Endothelial cell of umbilical vein (primary cell): ENCODE results near the gene TPCN2. TPM values are rescaled to one million over a fixed set of nuclear protein-coding genes. Genes with fewer than 3 reads are reported as not detected.

ENCODE experiments used
- BruUV-seq: library from RNA; stranded (reverse); fragments of 400-500 nt; replicated peaks from 2 replicates; lab custom pipeline; 2021; lab: Mats Ljungman, UMichigan
- CTCF ChIA-PET: fragments of 300-600, 350-600 bp; sonication (Branson Sonifier 250); formaldehyde crosslinking; loops from one replicate; lab custom pipeline; 2021; ENCODE audit warnings: antibody characterized with exemption, inconsistent platforms; lab: Charles Lee
- POLR2A ChIA-PET: fragments of 300-600, 350-600 bp; sonication (Branson Sonifier 250); formaldehyde crosslinking; loops from one replicate; lab custom pipeline; 2021; ENCODE audit warnings: antibody characterized with exemption, inconsistent platforms; lab: Charles Lee
- DNase-seq: peaks from one replicate; pipeline ENCODE4 v3.0.0-alpha.2; 2011; ENCODE audit warnings: low read depth, low spot score
- FAIRE-seq: peaks from 2 replicates; lab custom pipeline; 2011; peaks lifted over from hg19 to GRCh38; lab: Jason Lieb, UNC
- H2AFZ ChIP-seq: 2 replicates; pipeline ENCODE4 v1.6.0; 2012; ENCODE audit warnings: low read depth, low read length, control low read depth, inconsistent platforms
- H3K27ac ChIP-seq: 2 replicates; pipeline ENCODE4 v1.5.1; 2011; ENCODE audit warnings: low read depth, mild to moderate bottlenecking, control low read depth, low read length, moderate library complexity; ENCODE audit not compliant: insufficient read depth
- H3K27me3 ChIP-seq, 2 experiments: 2 replicates each; pipeline versions ENCODE4 v1.6.0 to v1.6.1; 2011; ENCODE audit warnings: low read length in 2 of 2, mixed read lengths in 1 of 2; ENCODE audit not compliant: control insufficient read depth in 2 of 2, insufficient read depth in 2 of 2
- H3K36me3 ChIP-seq, 2 experiments: 2 replicates in 1 of 2; 3 replicates in 1 of 2; pipeline ENCODE4 v1.5.1; 2011; ENCODE audit warnings: low read length in 2 of 2, mild to moderate bottlenecking in 1 of 2, moderate library complexity in 1 of 2; ENCODE audit not compliant: control insufficient read depth in 2 of 2, insufficient read depth in 2 of 2; ENCODE audit errors: extremely low read depth in 1 of 2
- H3K4me1 ChIP-seq: 3 replicates; pipeline ENCODE4 v1.5.1; 2011; ENCODE audit warnings: mild to moderate bottlenecking, low read length; ENCODE audit not compliant: control insufficient read depth, insufficient read depth; ENCODE audit errors: extremely low read depth
- H3K4me2 ChIP-seq: 2 replicates; pipeline ENCODE4 v1.6.1; 2011; ENCODE audit warnings: low read length, control low read depth, mixed read lengths; ENCODE audit not compliant: insufficient read depth
- H3K4me3 ChIP-seq, 3 experiments: fragments of 200-600 bp in 1 of 3; sonication (generic), shearing (Covaris generic) in 1 of 3; replicated peaks in 1 of 3; 2 replicates each; pipeline ENCODE4 v1.5.1; 2011 to 2016; ENCODE audit warnings: control low read depth in 3 of 3, low read length in 3 of 3, mild to moderate bottlenecking in 2 of 3, inconsistent platforms in 1 of 3, low read depth in 1 of 3, moderate library complexity in 1 of 3; ENCODE audit not compliant: insufficient read depth in 1 of 3
- H3K79me2 ChIP-seq: 2 replicates; pipeline ENCODE4 v1.6.0; 2012; ENCODE audit warnings: low read length, inconsistent platforms; ENCODE audit not compliant: control insufficient read depth, insufficient read depth
- H3K9ac ChIP-seq: replicated peaks from 2 replicates; pipeline ENCODE3; 2011; ENCODE audit warnings: low read length, control low read depth; ENCODE audit not compliant: insufficient read depth; ENCODE audit errors: extremely low read depth
- H3K9me1 ChIP-seq: replicated peaks from 3 replicates; pipeline ENCODE4 v1.6.0; 2011; ENCODE audit warnings: mild to moderate bottlenecking, low read length; ENCODE audit not compliant: control insufficient read depth, insufficient read depth; ENCODE audit errors: extremely low read depth
- H3K9me3 ChIP-seq: replicated peaks from 2 replicates; pipeline ENCODE4 v1.5.1; 2012; ENCODE audit warnings: low read length, inconsistent platforms; ENCODE audit not compliant: control insufficient read depth, insufficient read depth
- H4K20me1 ChIP-seq: replicated peaks from 2 replicates; pipeline ENCODE3; 2011; ENCODE audit warnings: mild to moderate bottlenecking, low read length; ENCODE audit not compliant: control insufficient read depth, insufficient read depth; ENCODE audit errors: extremely low read depth
- CTCF ChIP-seq, 2 donors: IDR thresholded peaks; 1 replicate in 1 of 2; 2 replicates in 1 of 2; pipeline ENCODE4 v1.5.1; 2011; ENCODE audit warnings: low read length in 2 of 2, mild to moderate bottlenecking in 2 of 2, moderate library complexity in 2 of 2, control low read depth in 1 of 2, inconsistent platforms in 1 of 2, low read depth in 1 of 2; ENCODE audit not compliant: insufficient read depth in 1 of 2; ENCODE audit errors: extremely low read depth in 1 of 2
- FOS ChIP-seq: IDR thresholded peaks from 2 replicates; pipeline ENCODE4 v1.6.1; 2011; ENCODE audit warnings: mild to moderate bottlenecking, low read length, moderate library complexity, borderline replicate concordance; ENCODE audit not compliant: insufficient read depth
- JUN ChIP-seq: IDR thresholded peaks from 2 replicates; pipeline ENCODE4 v1.6.1; 2011; ENCODE audit warnings: borderline replicate concordance, low read depth; ENCODE audit not compliant: insufficient read length, insufficient read depth
- MAX ChIP-seq: IDR thresholded peaks from 2 replicates; pipeline ENCODE4 v1.6.1; 2011; ENCODE audit not compliant: insufficient read depth, insufficient read length
- MYC ChIP-seq: IDR thresholded peaks from one replicate; pipeline ENCODE4 v1.6.1; 2011; ENCODE audit warnings: mild to moderate bottlenecking, low read depth, low read length
- POLR2A ChIP-seq: IDR thresholded peaks from 2 replicates; pipeline ENCODE4 v1.6.1; 2012; ENCODE audit warnings: low read depth, mild to moderate bottlenecking, control low read depth, low read length
- POLR2AphosphoS5 ChIP-seq: IDR thresholded peaks from 2 replicates; pipeline ENCODE4 v1.6.1; 2012; ENCODE audit warnings: low read depth, mild to moderate bottlenecking, control low read depth, low read length, moderate library complexity; ENCODE audit not compliant: insufficient read depth
- dilution Hi-C: fragments of 300-500 bp; cut with MboI; formaldehyde crosslinking; loops from one replicate; pipeline ENCODE4 v1.15.0; 2019; ENCODE audit warnings: low sequenced_read_pairs; ENCODE audit not compliant: extremely low pct_ligation_motif_present
- intact Hi-C: fragments of 100-400 bp; cut with micrococcal nuclease; formaldehyde crosslinking; loops from one replicate; pipeline ENCODE4 v1.10.0; 2022
- polyA plus RNA-seq, 4 experiments: library from polyadenylated mRNA; depleted of rRNA in 3 of 4; stranded (reverse) in 3 of 4; unstranded in 1 of 4; fragments of >200 nt; gene quantifications; 2 replicates each; pipeline versions ENCODE4 v1.2.1 to v1.2.3, GENCODE V29; 2011 to 2012; ENCODE audit warnings: missing spikeins in 1 of 4
- total RNA-seq: library from RNA; stranded (reverse); gene quantifications from 2 replicates; pipeline ENCODE4 v1.2.3, GENCODE V29; 2021

The TPCN2 gene
- total and polyA plus RNA-seq, 2 donors (not counting 3 experiments of a cell fraction or from before 2014, with no cell fraction given): 10.3 to 13.4 TPM

- dilution Hi-C loops: no loop called here
Observed at GRCh38 chr11:69178819-69179482, 130.2 kb downstream of the TPCN2 start.

GRCh38 chr11:69180226-69180625 lies 131.5 kb downstream of the TPCN2 start:
- Histone ChIP-seq H3K9ac (no peak overlapping the region), H3K4me3 (no peak overlapping the region), H3K9me1 (no peaks in the 10 kb centered on the region), H3K9me3 (no peaks in the 10 kb centered on the region), H3K79me2 (no peaks in the 10 kb centered on the region), H2AFZ (no peak overlapping the region), H3K4me1 (no peaks in the 10 kb centered on the region), H3K36me3 (no peaks in the 10 kb centered on the region), H4K20me1 (no peaks in the 10 kb centered on the region), H3K27ac (no peak overlapping the region), H3K27me3 (peaks cover 0 to 2% of the 10 kb centered on the region in 2 experiments), H3K4me2 (no peak overlapping the region)
- POLR2A ChIA-PET: no interaction called here
- DNase-seq (no peak), FAIRE-seq (no peak)
- dilution Hi-C loops: no loop called here
- intact Hi-C loops: no loop called here
- TF ChIP-seq JUN (no peak), POLR2A (no peak), MYC (no peak), FOS (no peak), POLR2AphosphoS5 (no peak), MAX (no peak), CTCF (IDR thresholded peaks at IDR 0.05; ENCODE audit: extremely low read depth in 1 of 2, insufficient read depth in 1 of 2, low read depth in 1 of 2, low read length in 2 of 2) (no peak)
- CTCF ChIA-PET: no interaction called here
- no TSS peak for BruUV-seq

More at GRCh38 chr11:69178819-69179482, 130.2 kb downstream of the TPCN2 start:
- BruUV-seq: no TSS peak
- intact Hi-C loops: no loop called here
- DNase-seq (no peak), FAIRE-seq (no peak)
- H3K27ac ChIP-seq: no peak overlapping the region
- ChIA-PET CTCF (no interaction called here), POLR2A (no interaction called here)
- H2AFZ ChIP-seq: no peak overlapping the region
- H4K20me1 ChIP-seq: no peaks in the 10 kb centered on the region
- H3K9ac ChIP-seq: no peak overlapping the region
- no peak overlapping the region for H3K4me2 ChIP-seq
- no peaks in the 10 kb centered on the region for H3K9me1 ChIP-seq
- no peaks in the 10 kb centered on the region for H3K9me3 ChIP-seq
- peaks cover 0 to 2% of the 10 kb centered on the region in 2 experiments for H3K27me3 ChIP-seq
- H3K79me2 ChIP-seq: no peaks in the 10 kb centered on the region
- no peaks in the 10 kb centered on the region for H3K4me1 ChIP-seq
- H3K4me3 ChIP-seq: no peak overlapping the region
- no peaks in the 10 kb centered on the region for H3K36me3 ChIP-seq
- TF ChIP-seq JUN: no peak
